H1 (cell line): ENCODE results near the gene AREG. TPM values are rescaled to one million over a fixed set of nuclear protein-coding genes. Genes with fewer than 3 reads are reported as not detected.

Source experiments
- CTCF ChIA-PET: fragments of 300-600 bp; sonication (Branson Sonifier 250); formaldehyde crosslinking; loops from one replicate; lab custom pipeline; 2021; ENCODE audit not compliant: partially characterized antibody; lab: Charles Lee
- POLR2A ChIA-PET: fragments of 300-600 bp; sonication (Branson Sonifier 250); formaldehyde crosslinking; loops from one replicate; lab custom pipeline; 2021; ENCODE audit warnings: inconsistent platforms; ENCODE audit not compliant: partially characterized antibody; lab: Charles Lee
- DNase-seq, 2 experiments: peaks; one replicate each; pipeline versions ENCODE4 v3.0.0 to v3.0.0-alpha.2; 2010 to 2022; ENCODE audit warnings: low spot score in 2 of 2, low read depth in 1 of 2, mixed read lengths in 1 of 2
- FAIRE-seq: peaks from 2 replicates; lab custom pipeline; 2011; peaks lifted over from hg19 to GRCh38; lab: Jason Lieb, UNC
- H2AFZ ChIP-seq: 2 replicates; pipeline ENCODE4 v1.8.1; 2012; ENCODE audit warnings: low read length, inconsistent platforms
- H2AK5ac ChIP-seq: 2 replicates; pipeline ENCODE4 v1.6.1; 2013; ENCODE audit warnings: low read depth, low read length
- H2BK120ac ChIP-seq: replicated peaks from 2 replicates; pipeline ENCODE3; 2013; ENCODE audit warnings: low read depth, low read length, inconsistent platforms
- H2BK12ac ChIP-seq: 2 replicates; pipeline ENCODE4 v1.6.1; 2013; ENCODE audit warnings: low read depth, low read length
- H2BK15ac ChIP-seq: 2 replicates; pipeline ENCODE4 v1.6.1; 2013; ENCODE audit warnings: low read length
- H2BK20ac ChIP-seq: 2 replicates; pipeline ENCODE4 v1.6.1; 2013; ENCODE audit warnings: low read length
- H2BK5ac ChIP-seq: 2 replicates; pipeline ENCODE4 v1.6.1; 2013; ENCODE audit warnings: low read depth, low read length
- H3K14ac ChIP-seq: 2 replicates; pipeline ENCODE4 v1.6.1; 2013; ENCODE audit warnings: inconsistent platforms; ENCODE audit not compliant: insufficient read length
- H3K18ac ChIP-seq: 2 replicates; pipeline ENCODE4 v1.6.1; 2013; ENCODE audit warnings: low read length; ENCODE audit errors: extremely low read depth
- H3K23ac ChIP-seq: 2 replicates; pipeline ENCODE4 v1.6.1; 2013; ENCODE audit warnings: inconsistent platforms; ENCODE audit not compliant: insufficient read length
- H3K23me2 ChIP-seq: 2 replicates; pipeline ENCODE4 v1.6.1; 2013; ENCODE audit warnings: low read depth, low read length
- H3K27ac ChIP-seq: 2 replicates; pipeline ENCODE4 v1.6.1; 2011; ENCODE audit warnings: low read depth, low read length, inconsistent platforms
- H3K27me3 ChIP-seq, 4 experiments: replicated peaks in 1 of 4; 1 replicate in 1 of 4; 2 replicates in 3 of 4; pipeline versions ENCODE4 v1.6.1 to v1.8.1; 2011 to 2013; ENCODE audit warnings: low read length in 3 of 4, mild to moderate bottlenecking in 3 of 4, inconsistent platforms in 2 of 4, mixed read lengths in 2 of 4, moderate library complexity in 1 of 4; ENCODE audit not compliant: control insufficient read depth in 3 of 4, insufficient read depth in 3 of 4; ENCODE audit errors: extremely low read depth in 1 of 4
- H3K36me3 ChIP-seq, 4 experiments: 2 replicates each; pipeline versions ENCODE4 v1.6.1 to v1.8.1; 2011 to 2013; ENCODE audit warnings: mild to moderate bottlenecking in 4 of 4, low read length in 3 of 4, moderate library complexity in 2 of 4, control low read depth in 1 of 4, inconsistent platforms in 1 of 4; ENCODE audit not compliant: insufficient read depth in 4 of 4, control insufficient read depth in 2 of 4
- H3K4ac ChIP-seq: replicated peaks from 2 replicates; pipeline ENCODE3; 2013; ENCODE audit warnings: low read length, low read depth, mixed read lengths, inconsistent platforms; ENCODE audit not compliant: insufficient read length
- H3K4me1 ChIP-seq, 4 experiments: replicated peaks in 1 of 4; 1 replicate in 1 of 4; 2 replicates in 3 of 4; pipeline versions ENCODE4 v1.6.1 to v1.8.1; 2011 to 2013; ENCODE audit warnings: low read length in 3 of 4, inconsistent platforms in 2 of 4, mixed read lengths in 1 of 4; ENCODE audit not compliant: insufficient read depth in 4 of 4, control insufficient read depth in 3 of 4
- H3K4me2 ChIP-seq, 2 experiments: 2 replicates each; pipeline versions ENCODE4 v1.6.1 to v1.8.1; 2011 to 2013; ENCODE audit warnings: low read depth in 2 of 2, low read length in 2 of 2, control low read depth in 1 of 2, inconsistent platforms in 1 of 2, mild to moderate bottlenecking in 1 of 2; ENCODE audit not compliant: insufficient read depth in 1 of 2
- H3K4me3 ChIP-seq, 4 experiments: fragments of 200-600, 300-600 bp in 1 of 4; sonication (generic), shearing (Covaris generic), sonication (Bioruptor Twin) in 1 of 4; 2 replicates each; pipeline versions ENCODE4 v1.5.1 to v1.8.1; 2011 to 2016; ENCODE audit warnings: low read length in 4 of 4, low read depth in 3 of 4, control low read depth in 2 of 4, inconsistent platforms in 2 of 4, mild to moderate bottlenecking in 2 of 4, mixed read lengths in 1 of 4, moderate library complexity in 1 of 4; ENCODE audit not compliant: insufficient read depth in 2 of 4; ENCODE audit errors: extremely low read depth in 1 of 4
- H3K56ac ChIP-seq: replicated peaks from 2 replicates; pipeline ENCODE3; 2013; ENCODE audit warnings: low read depth, mild to moderate bottlenecking, mixed read lengths, low read length, inconsistent platforms; ENCODE audit not compliant: insufficient read length
- H3K79me1 ChIP-seq: 2 replicates; pipeline ENCODE4 v1.6.1; 2013; ENCODE audit warnings: low read depth, low read length, control low read depth
- H3K79me2 ChIP-seq, 2 experiments: 2 replicates each; pipeline versions ENCODE4 v1.6.1 to v1.8.1; 2012 to 2013; ENCODE audit warnings: low read length in 2 of 2, mild to moderate bottlenecking in 2 of 2, inconsistent platforms in 1 of 2; ENCODE audit not compliant: insufficient read depth in 2 of 2, control insufficient read depth in 1 of 2
- H3K9ac ChIP-seq, 4 experiments: replicated peaks in 1 of 4; 1 replicate in 1 of 4; 2 replicates in 3 of 4; pipeline versions ENCODE4 v1.6.1 to v1.8.1; 2011 to 2013; ENCODE audit warnings: low read depth in 3 of 4, low read length in 3 of 4, control low read depth in 2 of 4, mild to moderate bottlenecking in 2 of 4, moderate library complexity in 2 of 4, inconsistent platforms in 1 of 4; ENCODE audit errors: extremely low read depth in 1 of 4
- H3K9me3 ChIP-seq, 2 experiments: 2 replicates each; pipeline versions ENCODE4 v1.6.1 to v1.8.1; 2012 to 2013; ENCODE audit warnings: mild to moderate bottlenecking in 2 of 2, moderate library complexity in 2 of 2, control low read depth in 1 of 2, inconsistent platforms in 1 of 2, low read depth in 1 of 2, low read length in 1 of 2, mixed read lengths in 1 of 2; ENCODE audit not compliant: insufficient read depth in 2 of 2
- H4K20me1 ChIP-seq, 2 experiments: replicated peaks in 1 of 2; 2 replicates each; pipeline versions ENCODE3 to v1.8.1; 2011 to 2013; ENCODE audit warnings: inconsistent platforms in 2 of 2, low read length in 2 of 2, mild to moderate bottlenecking in 1 of 2; ENCODE audit not compliant: insufficient read depth in 2 of 2, control insufficient read depth in 1 of 2
- H4K5ac ChIP-seq: 2 replicates; pipeline ENCODE4 v1.6.1; 2013; ENCODE audit warnings: low read length, low read depth, mixed read lengths, inconsistent platforms; ENCODE audit not compliant: insufficient read length
- H4K8ac ChIP-seq: 2 replicates; pipeline ENCODE4 v1.8.0; 2013; ENCODE audit warnings: mild to moderate bottlenecking, moderate library complexity, low read length, inconsistent platforms; ENCODE audit not compliant: insufficient read depth; ENCODE audit errors: extremely low read depth
- H4K91ac ChIP-seq: replicated peaks from 2 replicates; pipeline ENCODE3; 2013; ENCODE audit warnings: low read length, mixed read lengths, inconsistent platforms; ENCODE audit not compliant: insufficient read length
- EGR1 ChIP-seq: IDR thresholded peaks from 2 replicates; pipeline ENCODE4 v1.6.1; 2011; ENCODE audit warnings: low read depth, low read length, borderline replicate concordance
- KDM1A ChIP-seq: fragments of 200-600, 300-600 bp; sonication (generic); IDR thresholded peaks from 2 replicates; pipeline ENCODE4 v1.7.1; 2016; ENCODE audit warnings: mild to moderate bottlenecking, low read length, borderline replicate concordance
- SP4 ChIP-seq: IDR thresholded peaks from 2 replicates; pipeline ENCODE4 v1.6.1; 2012; ENCODE audit warnings: low read length, inconsistent platforms
- WGBS, 2 experiments: shearing (Covaris generic) in 1 of 2; methylation state at CpG; one replicate each; pipeline versions ENCODE4 v1.1.6 to v1.1.7; 2013 to 2015; ENCODE audit warnings: low lambda C conversion rate in 2 of 2, mixed read lengths in 2 of 2, inconsistent platforms in 1 of 2, low coverage in 1 of 2, missing lambda C conversion rate in 1 of 2; ENCODE audit not compliant: insufficient replicate concordance in 2 of 2, insufficient coverage in 1 of 2, insufficient read length in 1 of 2; ENCODE audit errors: extremely low coverage in 1 of 2, missing lambda C conversion rate in 1 of 2; 5-methylcytosine and 5-hydroxymethylcytosine counted together
- polyA plus RNA-seq, 7 experiments: library from polyadenylated mRNA; depleted of rRNA in 3 of 7; stranded (reverse) in 5 of 7; unstranded in 2 of 7; fragments of >200 nt in 5 of 7; fragments of 200-250 nt in 2 of 7; gene quantifications; 1 replicate in 5 of 7; 2 replicates in 1 of 7; 4 replicates in 1 of 7; pipeline versions ENCODE4 v1.2.1 to v1.2.3, GENCODE V29; 2011 to 2013; ENCODE audit warnings: missing spikeins in 2 of 7, mixed read lengths in 2 of 7
- total RNA-seq: library from RNA; stranded (reverse); fragmentation: NEBNext Ultra II Directional; extraction: Animal tissue kit (Norgen Biotek cat#: 25700); gene quantifications from 2 replicates; pipeline ENCODE4 v1.2.1, GENCODE V29; 2021

AREG gene
- total and polyA plus RNA-seq, 2 of the 8 experiments (the other 6 are each of a cell fraction or from before 2014, with no cell fraction given), result not detected

DNA sequence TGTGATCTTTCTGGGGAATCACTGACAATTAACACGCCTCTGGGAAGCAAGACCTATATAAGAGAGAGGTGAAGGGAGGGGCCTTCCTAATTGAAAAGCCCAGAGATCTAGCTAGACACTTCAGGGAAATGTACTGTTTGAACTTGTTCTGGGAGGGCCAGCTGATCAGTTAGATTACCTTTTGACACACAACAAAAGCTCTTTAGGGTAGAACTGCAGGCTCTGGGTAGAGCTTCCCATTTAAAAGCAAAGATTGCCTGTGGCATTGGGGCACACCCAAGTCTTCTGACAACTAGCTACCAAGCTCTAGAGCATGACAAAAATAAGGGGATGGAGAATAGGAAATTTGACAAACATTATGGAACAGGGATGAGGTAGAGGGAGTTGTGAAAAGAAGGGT, 26.3 kb downstream of the AREG start:
- Histone ChIP-seq H3K4me1 (no peaks in the 10 kb centered on the region), H2BK15ac (no peak overlapping the region), H3K4me2 (no peak overlapping the region), H3K56ac (no peak overlapping the region), H2BK20ac (no peak overlapping the region), H4K91ac (no peak overlapping the region), H4K8ac (no peak overlapping the region), H3K79me2 (no peaks in the 10 kb centered on the region), H3K4ac (no peak overlapping the region), H3K23ac (no peak overlapping the region), H3K18ac (no peak overlapping the region), H3K27me3 (no peaks in the 10 kb centered on the region), H4K20me1 (no peaks in the 10 kb centered on the region), H3K9me3 (no peaks in the 10 kb centered on the region), H3K79me1 (no peaks in the 10 kb centered on the region), H2AFZ (no peak overlapping the region), H3K36me3 (no peaks in the 10 kb centered on the region), H3K14ac (no peak overlapping the region), H3K4me3 (no peak overlapping the region), H2BK12ac (no peak overlapping the region), H2BK120ac (no peak overlapping the region), H3K9ac (no peak overlapping the region), H3K27ac (no peak overlapping the region), H4K5ac (no peak overlapping the region), H2BK5ac (no peak overlapping the region), H2AK5ac (no peak overlapping the region), H3K23me2 (no peaks in the 10 kb centered on the region; the same call in 1 of the 2 replicates)
- FAIRE-seq, result no peak
- WGBS, 2 experiments, result 90% methylated on average over 1 of the region's 1 CpG; no CpG with 5 or more reads in 1 of the 2 experiments
- CTCF ChIA-PET, result interaction anchor here (0.6 to 1.1 kb wide), 3 partner anchors 27 to 94 kb away, joined by 3 read pairs; no protein-coding TSS in a partner anchor
- POLR2A ChIA-PET, result no interaction called here
- TF ChIP-seq SP4 (no peak), EGR1 (no peak), KDM1A (no peak)
- no peak for DNase-seq
